GM18909 (cell line): ENCODE results near the gene OMA1.
"Not testable (repeated sequence)": the region's sequence is repeated elsewhere in the genome, so short reads cannot be mapped to it uniquely, and the experiment has no call there.

Experiments used
- ATAC-seq: cut with Tn5 transposase; IDR thresholded peaks from one replicate; pipeline ENCODE4 v1.9.1; 2021; ENCODE audit warnings: mild to moderate bottlenecking; ENCODE audit not compliant: unreplicated experiment, poor library complexity

OMA1 gene

GRCh38 chr1:58531842-58532241 lies 14.7 kb downstream of the OMA1 start:
- ATAC-seq = not testable (repeated sequence)

- ATAC-seq = no peak
Measured at GRCh38 chr1:58529284-58529683, 17.2 kb downstream of the OMA1 start.

DNA sequence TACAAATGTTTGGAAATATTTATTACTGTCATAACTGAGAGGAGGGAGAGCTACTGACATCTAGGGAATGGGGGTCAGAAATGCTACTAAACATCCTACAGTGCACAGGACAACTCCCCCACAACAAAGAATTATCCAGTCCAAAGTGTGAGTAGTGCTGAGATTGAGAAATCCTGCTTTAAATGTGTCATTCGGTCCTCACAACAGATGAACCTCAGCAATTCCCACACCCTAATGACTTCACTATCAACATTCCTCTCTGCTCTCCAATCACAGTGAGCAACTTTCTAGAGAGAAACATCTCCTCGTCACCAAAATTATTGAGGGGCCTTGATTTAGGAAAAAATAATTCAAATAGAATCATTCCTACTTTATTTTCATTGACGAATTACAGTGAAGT lies 18.0 kb downstream of the OMA1 start:
- ATAC-seq = no peak

GRCh38 chr1:58524353-58524945 lies 22.1 kb downstream of the OMA1 start:
- ATAC-seq = no peak

DNA sequence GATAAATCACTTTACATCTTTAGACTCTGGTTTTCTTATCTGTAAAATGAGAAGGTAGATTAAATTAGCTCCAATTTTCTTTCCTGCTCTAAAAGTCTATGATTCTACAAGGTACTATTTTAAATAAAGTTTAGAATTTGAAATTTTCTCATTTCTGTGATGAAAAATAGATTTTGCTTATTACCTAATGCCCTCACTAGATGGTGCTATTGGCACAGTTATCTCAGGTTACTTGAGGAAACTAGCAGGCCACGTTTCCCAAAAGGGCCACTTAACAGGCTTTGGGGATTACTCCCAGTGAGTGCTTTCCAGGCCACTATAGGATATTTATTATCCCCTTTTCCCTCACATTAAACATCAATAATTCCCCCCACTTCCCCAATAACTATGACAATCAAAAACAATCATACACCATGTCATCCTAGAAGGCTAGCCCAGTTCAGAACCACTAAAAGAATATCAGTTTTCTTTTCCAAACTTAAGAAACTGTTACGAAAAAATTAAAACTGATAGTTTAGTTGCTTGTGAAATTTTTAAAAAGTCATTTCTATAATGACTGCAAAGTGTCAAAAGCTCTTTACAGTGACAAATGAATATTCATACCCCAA lies 30.6 kb downstream of the OMA1 start:
- no peak for ATAC-seq

DNA sequence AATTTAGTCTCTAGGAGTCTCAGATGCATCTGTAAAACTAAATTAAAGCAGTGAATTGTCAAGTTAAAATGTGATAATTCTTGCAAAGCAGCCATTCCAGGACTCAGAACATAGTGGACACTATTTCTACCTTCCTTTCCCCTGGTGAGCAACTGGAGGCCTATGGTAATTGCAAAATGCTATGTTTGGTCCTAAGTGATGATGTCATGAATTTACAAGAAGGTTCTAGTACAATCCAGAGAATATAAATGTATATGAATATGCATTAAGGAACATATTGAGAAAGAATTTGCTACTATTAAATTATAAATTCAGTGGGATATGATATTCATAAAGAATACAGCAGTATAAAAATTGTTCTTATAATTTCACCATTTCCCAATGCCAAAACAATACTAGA lies 32.6 kb downstream of the OMA1 start:
- ATAC-seq = no peak

- no peak for ATAC-seq
Measured at GRCh38 chr1:58508629-58509028, 37.9 kb downstream of the OMA1 start.

DNA sequence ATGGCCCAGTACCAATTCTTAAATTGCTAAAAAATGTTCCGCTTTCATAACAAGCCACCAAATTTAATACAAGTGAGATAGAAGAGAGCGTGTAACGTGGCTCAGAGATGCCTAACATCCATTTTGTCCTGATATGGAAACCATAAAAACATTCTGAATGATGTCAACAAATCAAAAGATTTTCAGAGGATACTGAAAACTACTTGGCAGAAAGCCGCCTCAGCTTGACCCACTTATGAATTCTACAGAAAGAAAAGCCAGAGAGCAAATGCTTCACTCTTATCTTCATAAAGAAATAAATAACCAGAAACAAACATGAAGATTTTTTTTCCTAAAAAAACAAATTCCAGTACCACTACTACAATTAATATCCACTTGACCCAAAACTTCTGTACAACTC lies 41.2 kb downstream of the OMA1 start:
- ATAC-seq = no peak

DNA sequence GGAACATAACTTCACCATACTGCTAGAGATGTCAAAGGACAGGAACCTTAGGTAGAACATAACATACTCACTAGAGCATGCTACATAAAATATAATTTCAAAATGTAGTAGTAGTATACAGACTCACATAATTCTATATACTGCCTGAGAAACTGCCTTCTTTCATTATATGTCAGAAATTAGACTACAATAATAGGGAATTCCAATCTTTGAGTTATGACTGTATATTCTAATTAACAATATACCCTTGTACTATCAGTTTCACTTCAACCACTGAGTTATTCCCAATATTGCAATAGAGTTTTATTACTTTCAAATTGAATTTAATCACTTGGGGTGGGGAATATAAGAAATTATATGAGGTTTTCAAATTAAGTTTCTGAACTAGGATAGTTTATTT lies 44.0 kb downstream of the OMA1 start:
- no peak for ATAC-seq

- no peak for ATAC-seq
Measured at GRCh38 chr1:58500043-58500442, 46.5 kb downstream of the OMA1 start.

DNA sequence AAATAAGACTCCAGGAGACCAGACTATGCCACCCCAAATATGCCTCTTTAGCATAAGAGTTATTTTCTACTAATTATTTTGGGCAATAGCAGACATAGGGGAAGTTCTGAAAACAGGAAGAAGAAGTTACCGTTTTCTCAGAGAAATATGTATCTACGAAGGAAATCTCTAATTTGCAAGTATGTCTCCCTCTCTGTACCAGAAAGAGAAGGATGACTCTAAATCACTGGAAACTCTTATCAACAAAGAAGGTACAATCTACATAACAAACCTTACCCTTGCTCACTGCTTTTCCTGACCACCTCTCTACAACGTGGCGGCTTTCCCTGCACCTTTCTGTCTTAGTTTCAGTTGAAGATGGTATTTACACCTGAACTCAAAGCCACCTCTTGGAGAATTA lies 49.0 kb downstream of the OMA1 start:
- ATAC-seq = no peak

- no peak for ATAC-seq
Measured at GRCh38 chr1:58496042-58496441, 50.5 kb downstream of the OMA1 start.

DNA sequence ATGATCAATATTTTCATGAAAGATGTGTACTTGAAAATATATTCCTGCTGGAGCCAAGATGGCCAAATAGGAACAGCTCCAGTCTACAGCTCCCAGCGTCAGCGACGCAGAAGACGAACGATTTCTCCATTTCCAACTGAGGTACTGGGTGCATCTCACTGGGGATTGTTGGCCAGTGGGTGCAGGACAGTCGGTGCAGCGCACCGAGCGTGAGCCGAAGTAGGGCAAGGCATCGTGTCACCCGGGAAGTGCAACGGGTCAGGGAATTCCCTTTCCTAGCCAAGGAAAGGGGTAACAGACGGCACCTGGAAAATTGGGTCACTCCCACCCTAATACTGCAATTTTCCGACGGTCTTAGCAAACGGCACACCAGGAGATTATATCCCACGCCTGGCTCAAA lies 57.6 kb downstream of the OMA1 start:
- not testable (repeated sequence) for ATAC-seq

GRCh38 chr1:58487002-58487401 lies 59.5 kb downstream of the OMA1 start:
- ATAC-seq = no peak

GRCh38 chr1:58481962-58482361 lies 64.6 kb downstream of the OMA1 start:
- no peak for ATAC-seq

- no peak for ATAC-seq
Measured at GRCh38 chr1:58480191-58480590, 66.3 kb downstream of the OMA1 start.

DNA sequence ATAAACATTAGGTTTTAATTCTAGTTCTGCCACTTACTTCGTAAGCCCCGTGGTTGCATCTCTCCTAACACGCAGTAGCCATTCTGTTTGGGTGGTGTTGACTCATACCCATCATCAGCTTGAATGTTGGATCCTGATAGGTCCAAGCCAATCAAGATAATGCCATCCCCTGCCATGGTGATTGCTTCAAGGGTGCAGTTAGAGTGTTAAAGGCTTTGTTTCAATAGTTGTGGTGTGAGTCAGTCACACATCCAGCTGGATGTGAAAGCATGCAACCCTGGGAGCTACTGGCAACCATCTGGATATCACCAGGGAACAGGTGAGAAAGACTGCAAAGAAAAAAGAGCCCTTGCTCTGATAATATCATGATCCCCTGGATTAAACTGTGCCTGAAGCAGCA lies 69.1 kb downstream of the OMA1 start:
- ATAC-seq = no peak

GRCh38 chr1:58476179-58476578 lies 70.3 kb downstream of the OMA1 start:
- ATAC-seq = no peak

DNA sequence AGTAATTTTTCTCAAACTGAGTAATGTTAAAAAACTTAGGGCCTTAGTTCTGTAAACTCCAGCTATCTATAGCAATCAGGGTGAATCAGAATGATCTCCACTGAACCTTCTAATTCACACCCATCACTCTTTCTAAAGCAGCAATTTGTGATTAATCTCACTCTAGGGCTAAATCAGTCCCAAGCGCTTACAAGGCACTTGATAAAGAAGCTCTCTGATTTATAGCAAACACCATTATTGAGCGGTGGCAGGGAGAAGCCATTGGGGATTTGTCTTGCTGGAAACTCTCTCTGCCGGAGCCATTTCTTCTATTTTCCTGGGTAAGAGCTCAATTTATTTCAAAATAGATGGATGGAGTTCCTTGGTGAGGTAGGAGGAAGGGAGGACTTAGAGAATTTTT lies 77.0 kb downstream of the OMA1 start:
- ATAC-seq = no peak

DNA sequence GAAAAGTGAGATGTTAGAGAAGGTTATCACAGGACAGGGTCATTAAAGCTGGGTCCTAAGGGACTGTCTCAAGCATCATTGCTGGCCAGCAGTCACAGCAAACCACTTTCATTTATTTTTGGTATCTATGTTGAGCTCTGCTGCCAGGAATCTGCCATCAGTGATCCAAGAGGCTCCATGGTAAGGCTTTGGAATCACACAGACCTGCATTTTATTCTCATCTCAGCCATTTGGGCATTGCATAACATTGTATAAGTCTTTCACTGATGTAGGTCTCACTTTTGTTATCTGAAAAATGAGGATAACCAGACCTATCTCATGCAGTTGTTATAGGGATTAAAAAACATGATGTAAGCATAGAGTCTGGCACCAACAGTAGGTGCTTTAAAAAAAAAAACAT lies 77.5 kb downstream of the OMA1 start:
- ATAC-seq = no peak

GRCh38 chr1:58468612-58469011 lies 77.9 kb downstream of the OMA1 start:
- ATAC-seq = no peak

DNA sequence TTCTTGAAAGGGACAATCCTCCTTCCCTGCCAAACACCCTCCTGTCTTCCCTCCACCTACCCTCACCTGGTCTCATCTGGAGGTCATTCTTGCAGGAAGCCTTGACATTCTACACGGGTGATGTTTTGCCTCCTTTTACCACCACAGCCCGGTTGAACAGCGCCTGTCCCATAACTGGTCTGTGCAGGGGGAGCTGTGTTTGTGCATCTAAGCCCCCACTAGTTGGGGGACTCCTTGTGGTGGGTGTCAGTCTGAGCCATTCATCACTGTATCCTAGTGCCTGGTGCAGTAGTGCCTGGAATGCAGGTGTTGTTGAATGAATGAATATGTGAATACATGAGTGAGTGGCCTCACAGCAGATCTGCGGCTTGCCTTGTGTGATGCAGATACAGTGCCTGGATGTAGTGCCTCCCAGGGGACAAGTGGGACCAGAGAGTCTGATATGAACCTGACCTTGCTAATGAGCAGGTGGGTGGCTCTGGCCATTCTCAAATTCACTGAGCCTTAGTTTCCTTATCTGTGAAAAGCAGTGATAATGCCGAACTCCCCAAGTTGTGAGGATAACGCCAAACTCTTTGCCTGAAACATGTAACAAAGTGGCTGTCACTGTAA lies 79.8 kb downstream of the OMA1 start:
- ATAC-seq = no peak
